Common myeloid progenitor, CD34-positive (primary cell): ENCODE measurements around the gene ATXN2.
"Not testable (repeated sequence)": the region's sequence is repeated elsewhere in the genome, so short reads cannot be mapped to it uniquely, and the experiment has no call there.

Source experiments
- CTCF ChIA-PET: fragments of 350-600 bp; sonication (Branson Sonifier 250); formaldehyde crosslinking; loops from one replicate; lab custom pipeline; 2021; ENCODE audit warnings: antibody characterized with exemption; lab: Charles Lee
- POLR2A ChIA-PET: fragments of 350-600 bp; sonication (Branson Sonifier 250); formaldehyde crosslinking; loops from one replicate; lab custom pipeline; 2021; ENCODE audit warnings: antibody characterized with exemption; lab: Charles Lee
- DNase-seq, 3 donors: peaks; one replicate each; pipeline versions ENCODE4 v3.0.0 to v3.0.0-alpha.2; 2013
- H3K27ac ChIP-seq, 2 experiments: 1 replicate in 1 of 2; 2 replicates in 1 of 2; pipeline ENCODE4 v1.7.0; 2013; ENCODE audit warnings: inconsistent platforms in 2 of 2, low read length in 2 of 2, mild to moderate bottlenecking in 2 of 2, low read depth in 1 of 2, moderate library complexity in 1 of 2; ENCODE audit not compliant: severe bottlenecking in 2 of 2, insufficient read depth in 1 of 2, poor library complexity in 1 of 2
- H3K27me3 ChIP-seq, 5 experiments: replicated peaks in 2 of 5; 1 replicate in 3 of 5; 2 replicates in 2 of 5; pipeline versions ENCODE4 v1.6.1 to v1.7.0; 2013; ENCODE audit warnings: low read length in 4 of 5, mild to moderate bottlenecking in 2 of 5, moderate library complexity in 2 of 5, inconsistent platforms in 1 of 5; ENCODE audit not compliant: insufficient read depth in 5 of 5, control insufficient read depth in 4 of 5
- H3K36me3 ChIP-seq, 4 experiments: 1 replicate in 2 of 4; 2 replicates in 2 of 4; pipeline versions ENCODE4 v1.6.1 to v1.7.0; 2013; ENCODE audit warnings: low read length in 3 of 4, control low read depth in 1 of 4, mild to moderate bottlenecking in 1 of 4; ENCODE audit not compliant: control insufficient read depth in 4 of 4, insufficient read depth in 4 of 4
- H3K4me1 ChIP-seq, 4 experiments: 1 replicate in 3 of 4; 2 replicates in 1 of 4; pipeline versions ENCODE4 v1.6.1 to v1.7.1; 2013; ENCODE audit warnings: low read length in 3 of 4, mild to moderate bottlenecking in 3 of 4, control low read depth in 1 of 4, inconsistent platforms in 1 of 4, moderate library complexity in 1 of 4; ENCODE audit not compliant: control insufficient read depth in 4 of 4, insufficient read depth in 4 of 4; ENCODE audit errors: control extremely low read depth in 1 of 4
- H3K4me3 ChIP-seq, 7 experiments: 1 replicate in 4 of 7; 2 replicates in 3 of 7; pipeline versions ENCODE4 v1.5.1 to v1.7.0; 2013; ENCODE audit warnings: mild to moderate bottlenecking in 7 of 7, low read length in 6 of 7, moderate library complexity in 6 of 7, inconsistent platforms in 2 of 7, low read depth in 2 of 7, control low read depth in 1 of 7; ENCODE audit not compliant: insufficient read depth in 4 of 7, control insufficient read depth in 1 of 7; ENCODE audit errors: extremely low read depth in 1 of 7
- H3K9me3 ChIP-seq, 5 experiments: 1 replicate in 4 of 5; 2 replicates in 1 of 5; pipeline versions ENCODE4 v1.6.1 to v1.7.1; 2013; ENCODE audit warnings: low read length in 4 of 5, mild to moderate bottlenecking in 2 of 5, inconsistent platforms in 1 of 5, low read depth in 1 of 5, moderate library complexity in 1 of 5; ENCODE audit not compliant: control insufficient read depth in 4 of 5, insufficient read depth in 2 of 5; ENCODE audit errors: control extremely low read depth in 1 of 5
- WGBS: methylation state at CpG from one replicate; pipeline ENCODE4 v1.1.5; 2013; ENCODE audit not compliant: insufficient coverage; 5-methylcytosine and 5-hydroxymethylcytosine counted together

The ATXN2 gene

DNA sequence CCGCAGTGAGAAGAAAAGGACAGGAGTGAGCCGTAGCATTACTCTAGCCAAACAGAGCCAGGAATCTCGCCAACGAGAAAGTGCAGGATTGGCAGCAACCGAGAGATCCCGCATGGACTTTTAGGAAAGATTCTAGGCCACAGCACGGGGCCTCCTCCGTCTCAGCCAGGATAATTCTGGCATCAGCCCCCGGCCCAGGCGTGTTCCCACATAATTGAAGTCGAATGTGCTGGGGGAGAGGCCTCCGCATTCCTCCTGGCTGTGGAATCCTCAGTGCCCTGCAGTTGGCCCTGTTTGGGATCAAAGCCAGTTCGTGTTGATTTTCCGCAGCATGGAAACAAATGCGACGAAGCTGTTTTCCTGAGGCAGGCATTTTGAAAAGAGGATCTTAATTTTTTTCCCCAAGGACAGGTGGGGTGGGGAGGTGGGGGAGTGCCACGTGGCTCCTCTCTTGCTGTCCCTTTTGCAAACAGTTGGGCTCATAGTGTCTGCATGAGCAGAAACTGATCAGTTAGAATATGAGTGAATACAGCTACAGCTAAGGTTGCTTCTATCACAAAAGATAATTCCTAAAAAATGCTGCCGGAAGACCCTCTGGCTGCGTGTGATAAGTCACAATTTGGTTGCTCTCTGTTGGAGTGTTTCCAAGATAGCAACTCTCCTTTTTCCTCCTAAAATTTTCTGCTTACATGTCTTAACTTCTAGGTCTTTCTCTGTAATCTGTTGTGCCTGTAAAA, 37.3 kb upstream of the ATXN2 start:
- 91% methylated on average over 18 of the region's 19 CpGs for WGBS
- Histone ChIP-seq H3K9me3 (no peaks in the 10 kb centered on the region), H3K27ac (peak overlapping the region in 1 of 2 experiments; percentile 76), H3K4me1 (peaks cover 0 to 13% (median 4%) of the 10 kb centered on the region in 4 experiments), H3K4me3 (no peak overlapping the region), H3K27me3 (no peaks in the 10 kb centered on the region), H3K36me3 (peaks cover 3 to 13% (median 8%) of the 10 kb centered on the region in 4 experiments)
- DNase-seq: peak; percentile 36 to 67 (median 48)
- ChIA-PET CTCF (interaction anchor here (0.8 kb wide), 2 partner anchors 17 to 33 kb away, joined by 3 read pairs; no protein-coding TSS in a partner anchor), POLR2A (interaction anchor here (0.6 kb wide), 1 partner anchor 154 kb away, joined by 3 read pairs; no protein-coding TSS in a partner anchor)

DNA sequence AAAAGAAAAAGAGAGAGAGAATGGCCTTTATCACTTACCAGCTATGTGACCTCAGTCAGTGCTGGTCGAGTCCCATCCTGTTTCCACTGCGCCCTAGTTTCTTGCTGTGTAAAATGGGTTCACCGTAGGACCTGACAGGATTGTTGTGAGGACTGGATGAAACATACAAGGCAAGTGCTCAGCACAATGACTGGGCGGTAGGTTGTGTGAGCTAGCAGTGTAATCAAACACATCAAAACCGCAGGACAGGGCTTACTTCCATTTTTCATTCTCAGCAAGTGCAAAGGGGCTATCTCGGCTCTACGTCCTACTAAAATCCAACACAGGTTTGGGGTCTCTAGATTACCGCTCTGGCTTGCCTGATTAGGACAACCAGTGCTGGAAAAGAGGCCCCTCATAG, 36.4 kb upstream of the ATXN2 start:
- H3K4me1 ChIP-seq: peaks cover 0 to 13% (median 4%) of the 10 kb centered on the region in 4 experiments
- WGBS: 63% methylated on average over 7 of the region's 8 CpGs
- peaks cover 3 to 10% (median 8%) of the 10 kb centered on the region in 4 experiments for H3K36me3 ChIP-seq
- H3K27ac ChIP-seq: peak overlapping the region in 1 of 2 experiments; percentile 76
- H3K9me3 ChIP-seq: no peaks in the 10 kb centered on the region
- peak; percentile 35 to 81 (median 67) for DNase-seq
- ChIA-PET POLR2A (no interaction called here), CTCF (interaction anchor here (0.7 to 1.3 kb wide), 4 partner anchors 12 to 407 kb away, joined by 3 to 5 read pairs (median 3); no protein-coding TSS in a partner anchor)
- H3K27me3 ChIP-seq: no peaks in the 10 kb centered on the region
- peak overlapping the region in 2 of 7 experiments; percentile 6 to 12 for H3K4me3 ChIP-seq

DNA sequence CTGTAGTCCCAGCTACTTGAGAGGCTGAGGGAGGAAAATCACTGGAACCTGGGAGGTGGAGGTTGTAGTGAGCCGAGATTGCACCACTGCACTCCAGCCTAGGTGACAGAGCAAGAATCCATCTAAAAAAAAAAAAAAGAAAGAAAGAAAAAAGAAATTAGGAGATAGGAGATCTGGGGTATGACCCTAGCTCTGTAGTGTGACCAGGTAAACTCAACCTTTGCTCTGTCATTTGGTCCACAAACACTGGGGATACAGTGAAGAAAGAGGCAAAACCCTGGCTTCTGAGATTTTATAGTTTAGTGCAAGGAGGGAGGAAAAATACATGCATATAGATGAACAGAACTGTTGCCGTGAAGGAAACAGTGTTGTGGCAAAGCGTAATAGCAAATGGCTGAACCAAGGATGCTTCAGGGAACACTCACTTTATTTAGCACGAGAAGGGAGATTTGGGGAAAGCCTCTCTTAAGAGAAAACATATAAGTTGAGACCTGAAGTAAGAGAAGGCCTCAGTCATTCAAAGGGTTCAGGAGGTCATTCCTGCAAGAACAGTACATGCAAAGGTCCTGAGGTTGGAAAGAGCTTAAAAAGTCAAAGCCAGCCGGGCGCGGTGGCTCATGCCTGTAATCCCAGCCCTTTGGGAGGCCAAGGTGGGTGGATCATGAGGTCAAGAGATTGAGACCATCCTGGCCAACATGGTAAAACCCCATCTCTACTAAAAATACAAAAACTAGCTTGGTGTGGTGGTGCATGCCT, 29.6 kb upstream of the ATXN2 start:
- DNase-seq: no peak
- H3K4me3 ChIP-seq: no peak overlapping the region
- CTCF ChIA-PET: no interaction called here
- H3K36me3 ChIP-seq: no peaks in the 10 kb centered on the region
- no peaks in the 10 kb centered on the region for H3K27me3 ChIP-seq
- no peak overlapping the region for H3K27ac ChIP-seq
- peaks cover 0 to under 1% (median 0%) of the 10 kb centered on the region in 4 experiments for H3K4me1 ChIP-seq
- 96% methylated on average over 4 of the region's 7 CpGs for WGBS
- POLR2A ChIA-PET: no interaction called here
- H3K9me3 ChIP-seq: no peaks in the 10 kb centered on the region

DNA sequence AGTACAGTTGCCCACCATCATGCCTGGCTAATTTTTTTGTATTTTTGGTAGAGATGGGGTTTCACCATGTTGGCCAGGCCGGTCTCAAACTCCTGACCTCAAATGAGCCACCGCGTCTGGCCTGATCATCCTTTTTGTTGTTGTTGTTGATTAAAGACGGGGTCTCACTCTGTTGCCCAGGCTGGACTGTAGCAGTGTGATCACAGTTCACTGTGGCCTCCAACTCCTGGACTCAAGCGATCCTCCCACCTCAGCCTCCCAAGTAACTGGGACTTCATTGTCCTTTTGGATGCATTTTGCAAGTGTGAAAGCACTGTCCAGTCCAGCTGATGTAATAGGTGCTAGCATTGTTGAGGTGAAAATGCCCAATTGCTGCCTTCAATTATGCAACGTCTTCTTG, 27.1 kb upstream of the ATXN2 start:
- Histone ChIP-seq H3K36me3 (no peaks in the 10 kb centered on the region), H3K27me3 (no peaks in the 10 kb centered on the region), H3K4me1 (no peaks in the 10 kb centered on the region), H3K9me3 (no peaks in the 10 kb centered on the region), H3K4me3 (no peak overlapping the region), H3K27ac (no peak overlapping the region)
- POLR2A ChIA-PET: no interaction called here
- 100% methylated on average over 5 of the region's 6 CpGs for WGBS
- no peak for DNase-seq
- CTCF ChIA-PET: no interaction called here

DNA sequence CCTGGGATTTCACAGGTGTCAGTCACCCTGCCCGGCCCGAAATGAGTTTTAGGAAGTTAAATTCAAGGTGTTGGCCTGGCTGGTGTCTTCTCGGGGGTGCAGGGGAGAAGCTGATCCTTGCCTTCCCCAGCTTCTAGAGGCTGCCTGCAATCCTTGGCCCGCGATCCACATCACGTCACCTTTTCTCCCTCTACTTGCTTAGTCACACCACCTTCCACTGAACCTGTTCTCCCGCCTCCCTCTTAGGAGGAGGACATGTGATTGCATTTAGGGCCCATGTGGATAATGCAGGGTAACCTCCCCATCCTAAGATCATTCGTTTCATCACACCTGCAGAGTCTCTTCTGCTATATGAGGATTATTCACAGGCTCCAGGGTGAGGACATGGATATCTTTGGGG, 25.4 kb upstream of the ATXN2 start:
- 100% methylated on average over 3 of the region's 8 CpGs for WGBS
- Histone ChIP-seq H3K36me3 (no peaks in the 10 kb centered on the region), H3K9me3 (no peaks in the 10 kb centered on the region), H3K4me1 (no peaks in the 10 kb centered on the region), H3K27ac (no peak overlapping the region), H3K27me3 (no peaks in the 10 kb centered on the region), H3K4me3 (no peak overlapping the region)
- POLR2A ChIA-PET: no interaction called here
- CTCF ChIA-PET: no interaction called here
- no peak for DNase-seq

GRCh38 chr12:111617841-111618240, 18.7 kb upstream of the ATXN2 start:
- 100% methylated on average over 10 of the region's 10 CpGs for WGBS
- not testable (repeated sequence) for H3K36me3 ChIP-seq, H3K4me1 ChIP-seq, DNase-seq, H3K27ac ChIP-seq, H3K9me3 ChIP-seq, H3K4me3 ChIP-seq, H3K27me3 ChIP-seq
- ChIA-PET POLR2A (interaction anchor here (0.6 kb wide), 2 partner anchors 15 to 67 kb away, joined by 3 read pairs; no protein-coding TSS in a partner anchor), CTCF (interaction anchor here (0.6 kb wide), 1 partner anchor 12 kb away, joined by 3 read pairs; no protein-coding TSS in a partner anchor)
